Measurements from ENCODE around the gene ZNRD2. TPM values are rescaled to one million over a fixed set of nuclear protein-coding genes. Genes with fewer than 3 reads are reported as not detected.

ZNRD2 gene
- total RNA-seq, 1 donor from 2014 or later: 33.8 TPM

GRCh38 chr11:65538232-65538914 lies 31.9 kb upstream of the ZNRD2 start:
- DNase-seq (ENCODE audit: low read depth): no peak

DNA sequence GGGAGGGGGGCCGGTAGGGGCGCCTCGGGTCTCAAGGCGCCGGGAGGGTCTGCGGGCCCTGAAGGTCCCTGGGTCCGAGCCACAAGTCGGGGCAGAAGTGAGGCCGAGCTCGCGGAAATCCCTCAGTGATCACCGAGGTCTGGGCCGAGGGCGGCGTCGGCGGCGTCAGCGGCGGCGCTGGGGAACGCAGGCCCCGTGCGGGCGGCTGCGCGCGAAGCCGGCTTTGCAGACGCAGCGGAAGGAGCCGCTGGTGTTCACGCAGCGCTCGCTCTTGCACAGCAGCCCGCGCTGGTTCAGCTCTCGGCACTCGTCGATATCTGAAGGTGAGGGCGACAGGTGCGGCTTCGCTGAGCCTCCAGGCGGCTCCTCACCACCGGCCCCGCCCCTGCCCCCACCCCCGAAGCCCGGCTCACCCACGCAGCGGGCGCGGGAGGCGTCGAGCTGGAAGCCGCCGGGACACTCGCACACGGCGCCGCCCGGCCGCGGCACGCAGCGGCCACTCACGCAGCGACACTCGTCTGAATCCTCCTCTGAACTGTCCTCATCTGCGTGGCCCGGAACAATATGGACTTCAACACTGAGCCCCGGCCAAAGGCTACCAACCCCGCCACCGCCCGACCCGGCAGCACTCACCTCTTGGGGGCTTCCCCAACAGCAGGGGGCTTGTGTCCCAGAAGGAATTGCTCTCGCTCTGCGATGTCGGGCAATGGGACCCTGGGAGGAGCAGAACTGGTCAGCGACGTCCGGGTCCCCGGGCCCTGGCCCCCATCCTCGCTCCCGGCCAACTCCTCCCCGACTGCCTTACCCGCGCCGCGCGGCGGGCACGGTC lies 31.1 kb upstream of the ZNRD2 start:
- no peak for DNase-seq (ENCODE audit: low read depth)

DNA sequence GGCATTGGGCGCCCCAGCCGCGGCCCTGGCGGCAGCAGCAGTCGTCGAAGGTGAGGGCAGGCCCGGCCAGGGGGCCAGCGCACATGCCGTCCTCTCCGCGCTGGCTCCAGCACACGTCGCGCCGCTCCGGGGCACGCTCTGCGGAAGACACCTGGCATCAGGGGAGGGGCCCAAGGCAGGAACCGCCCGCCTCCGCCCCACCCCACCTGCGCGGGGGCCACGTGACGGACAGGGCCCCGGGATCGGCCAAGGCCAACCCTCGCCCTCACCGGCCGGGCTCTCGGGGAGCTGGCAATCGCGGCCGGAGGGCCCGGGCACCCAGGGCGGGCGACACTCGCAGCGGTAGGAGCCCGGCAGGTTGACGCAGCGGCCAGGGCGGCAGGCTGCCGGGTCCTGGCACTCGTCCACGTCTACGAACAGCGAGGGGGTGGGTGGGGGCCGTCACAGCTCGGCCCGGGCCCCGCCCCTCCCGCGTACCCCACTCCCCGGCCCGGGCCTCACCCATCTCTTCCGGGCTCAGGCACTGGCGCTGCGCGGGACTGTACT lies 30.5 kb upstream of the ZNRD2 start:
- no peak for DNase-seq (ENCODE audit: low read depth)

- peak; percentile 64 for DNase-seq (ENCODE audit: low read depth)
Observed at GRCh38 chr11:65540290-65541092, 29.8 kb upstream of the ZNRD2 start.

DNA sequence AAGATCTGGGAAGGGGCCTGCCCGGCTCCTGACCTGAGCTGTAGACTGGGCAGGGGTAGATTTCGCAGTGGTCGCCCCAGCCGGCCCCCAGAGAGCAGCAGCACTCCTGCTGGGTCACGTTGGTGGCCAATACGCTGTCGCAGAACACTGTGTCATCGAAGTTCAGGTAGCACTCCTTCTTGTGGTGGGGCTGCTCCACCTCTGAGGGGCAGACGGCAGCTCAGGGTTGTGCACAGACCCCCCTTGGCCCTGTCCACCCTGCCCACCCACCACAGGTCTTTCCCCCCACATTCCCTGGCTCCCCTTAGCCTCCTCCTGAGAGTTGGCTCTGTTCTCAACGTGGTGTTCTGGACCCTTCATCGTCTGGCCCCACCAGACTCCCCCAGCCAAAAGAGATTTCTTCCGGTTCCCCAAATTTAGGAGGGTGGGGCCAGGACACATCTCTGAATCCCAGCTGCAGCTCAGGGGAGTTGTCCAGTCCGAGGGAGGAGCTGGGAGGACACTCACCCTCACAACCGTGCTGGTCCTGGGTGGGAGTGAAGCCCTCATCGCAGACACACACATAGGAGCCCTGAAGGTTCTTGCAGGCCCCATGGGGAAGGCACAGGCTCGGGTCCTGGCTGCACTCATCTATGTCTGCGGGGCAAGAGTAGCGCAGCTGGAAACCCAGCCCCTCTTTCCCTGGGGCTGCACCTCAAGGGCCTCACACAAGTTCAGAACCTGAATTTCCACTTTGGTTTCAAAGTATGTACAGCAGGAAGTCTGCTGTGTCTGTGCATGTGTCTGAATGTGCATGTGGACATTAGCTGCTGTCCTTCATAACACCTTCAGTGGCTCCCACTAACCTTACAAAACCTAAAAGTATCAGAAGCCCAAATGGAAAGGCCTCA lies 28.9 kb upstream of the ZNRD2 start:
- no peak for DNase-seq (ENCODE audit: low read depth)

DNA sequence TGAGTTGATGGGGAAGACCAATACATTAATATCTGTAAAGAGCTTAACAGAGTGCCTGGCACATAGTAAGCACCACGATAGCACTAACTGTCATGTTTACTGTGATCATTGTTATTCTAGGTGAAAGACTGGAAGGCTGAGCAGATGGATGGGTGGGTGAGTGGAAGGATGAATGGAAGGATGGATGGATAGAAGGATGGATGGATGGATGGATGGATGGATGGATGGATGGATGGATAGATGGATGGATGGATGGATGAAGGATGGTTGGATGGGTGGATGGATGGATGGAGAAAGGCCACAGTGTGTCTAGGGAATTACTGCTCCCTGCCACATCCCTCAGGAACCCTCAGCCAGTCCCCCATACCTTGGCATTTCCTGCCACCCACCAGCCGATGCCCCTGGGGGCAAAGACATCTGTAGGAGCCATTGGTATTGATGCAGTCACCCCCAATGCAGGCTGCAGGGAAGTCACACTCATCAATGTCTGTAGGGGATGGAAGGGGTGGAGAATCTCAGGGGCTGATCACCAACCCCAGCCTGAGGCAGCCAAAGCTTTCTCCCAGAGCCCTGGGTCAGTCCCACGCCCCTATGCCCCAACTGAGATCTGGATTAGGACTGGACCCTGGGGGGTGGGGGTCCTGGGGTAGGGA lies 27.4 kb upstream of the ZNRD2 start:
- no peak for DNase-seq (ENCODE audit: low read depth)

DNA sequence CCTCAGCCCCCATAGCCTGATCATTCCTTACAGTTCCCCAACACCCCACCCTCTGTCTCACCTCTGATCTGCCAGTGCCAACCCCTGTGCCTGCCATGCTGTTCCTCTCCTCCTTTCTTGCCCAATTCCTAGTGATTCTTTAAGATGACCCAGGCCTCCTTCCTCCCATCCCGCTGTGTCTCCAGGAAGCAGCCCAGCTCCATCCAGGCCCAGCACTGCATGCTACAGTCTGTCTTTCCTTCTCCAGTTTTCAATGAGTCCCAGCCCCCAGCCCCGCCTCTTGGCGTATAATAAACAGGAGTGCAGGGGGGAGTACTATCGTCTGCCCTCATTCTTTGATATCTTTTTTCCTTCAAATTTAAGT lies 24.4 kb upstream of the ZNRD2 start:
- DNase-seq (ENCODE audit: low read depth): no peak

- peak; percentile 48 for DNase-seq (ENCODE audit: low read depth)
Observed at GRCh38 chr11:65546217-65546958, 23.9 kb upstream of the ZNRD2 start.

DNA sequence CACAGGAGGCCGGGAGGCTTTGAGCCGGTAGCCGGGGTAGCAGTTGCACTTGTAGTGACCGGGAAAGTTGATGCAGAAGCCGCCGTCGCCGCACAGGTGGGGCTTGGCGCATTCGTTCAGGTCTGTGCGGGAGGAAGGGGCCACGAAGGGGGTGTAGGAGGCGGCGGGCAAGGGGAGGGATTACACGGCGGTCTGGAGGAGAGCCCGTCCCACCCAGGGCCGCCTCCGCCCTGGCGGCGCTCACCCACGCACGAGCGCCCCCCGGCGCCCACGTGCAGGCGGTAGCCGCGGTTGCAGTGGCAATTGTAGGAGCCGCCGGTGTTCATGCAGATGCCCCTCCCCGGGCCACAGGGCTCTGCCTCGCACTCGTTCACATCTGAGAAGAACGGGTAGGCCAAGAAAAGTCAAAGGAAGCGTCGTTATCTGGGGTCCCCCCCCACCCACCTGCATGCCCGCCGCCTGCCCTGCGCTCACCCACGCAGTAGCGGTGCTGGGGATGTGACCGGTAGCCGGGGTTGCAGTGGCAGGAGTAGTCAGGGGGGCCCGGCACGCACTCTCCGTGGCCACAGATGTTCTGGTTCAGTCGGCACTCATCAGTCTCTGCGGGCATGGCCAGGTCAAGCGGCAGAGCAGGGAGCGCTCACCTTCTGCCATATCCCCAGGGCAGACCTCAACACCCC lies 22.7 kb upstream of the ZNRD2 start:
- DNase-seq (ENCODE audit: low read depth): no peak

DNA sequence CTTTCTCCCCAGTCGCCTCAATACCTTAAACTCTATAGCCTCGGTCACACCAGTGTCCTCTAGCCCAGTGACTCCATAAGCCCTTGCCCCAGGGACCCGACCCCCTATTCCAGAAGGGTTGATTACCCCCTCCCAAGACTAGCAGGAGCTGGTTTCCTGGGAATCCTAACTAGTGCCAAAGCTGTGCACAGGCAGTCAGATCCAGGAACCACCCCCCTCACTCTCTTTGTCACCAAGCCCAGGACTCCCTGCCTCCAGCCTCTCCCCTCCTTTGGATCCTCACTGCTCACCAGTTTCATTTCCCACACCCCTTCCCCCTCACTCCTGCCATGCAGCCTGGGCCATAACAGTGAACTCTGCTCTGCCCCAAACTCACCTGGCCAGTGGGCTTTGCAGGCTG lies 21.9 kb upstream of the ZNRD2 start:
- no peak for DNase-seq (ENCODE audit: low read depth)

- DNase-seq (ENCODE audit: low read depth): peak; percentile 59
Observed at GRCh38 chr11:65549096-65549495, 21.2 kb upstream of the ZNRD2 start.

GRCh38 chr11:65551572-65552387 lies 18.5 kb upstream of the ZNRD2 start:
- DNase-seq (ENCODE audit: low read depth): peak; percentile 26

DNA sequence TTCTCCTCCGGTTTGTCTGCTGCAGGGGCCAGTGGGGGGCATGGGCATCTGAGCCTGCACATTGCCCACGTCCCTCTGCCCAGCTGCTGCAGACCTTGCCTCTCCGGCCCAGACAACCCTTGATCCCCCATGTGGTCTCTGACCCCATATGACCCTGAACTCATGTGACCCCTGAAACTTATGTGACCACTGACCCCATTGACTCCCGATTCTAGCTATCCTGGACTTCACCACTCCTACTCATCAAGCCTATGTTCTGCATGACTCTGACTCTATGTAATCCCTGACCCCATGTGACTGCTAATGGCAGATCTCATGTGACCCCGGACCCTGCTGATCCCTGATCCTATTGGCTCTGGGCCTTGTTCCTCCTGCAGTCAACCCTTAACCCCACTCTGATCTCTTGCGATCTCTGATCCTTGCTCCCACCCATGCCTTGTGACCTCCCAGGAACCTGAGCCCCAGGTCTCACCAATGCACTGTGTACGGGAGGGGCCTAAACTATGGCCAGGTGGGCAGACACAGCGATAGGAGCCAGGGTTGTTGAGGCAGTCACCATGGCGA lies 17.8 kb upstream of the ZNRD2 start:
- no peak for DNase-seq (ENCODE audit: low read depth)

DNA sequence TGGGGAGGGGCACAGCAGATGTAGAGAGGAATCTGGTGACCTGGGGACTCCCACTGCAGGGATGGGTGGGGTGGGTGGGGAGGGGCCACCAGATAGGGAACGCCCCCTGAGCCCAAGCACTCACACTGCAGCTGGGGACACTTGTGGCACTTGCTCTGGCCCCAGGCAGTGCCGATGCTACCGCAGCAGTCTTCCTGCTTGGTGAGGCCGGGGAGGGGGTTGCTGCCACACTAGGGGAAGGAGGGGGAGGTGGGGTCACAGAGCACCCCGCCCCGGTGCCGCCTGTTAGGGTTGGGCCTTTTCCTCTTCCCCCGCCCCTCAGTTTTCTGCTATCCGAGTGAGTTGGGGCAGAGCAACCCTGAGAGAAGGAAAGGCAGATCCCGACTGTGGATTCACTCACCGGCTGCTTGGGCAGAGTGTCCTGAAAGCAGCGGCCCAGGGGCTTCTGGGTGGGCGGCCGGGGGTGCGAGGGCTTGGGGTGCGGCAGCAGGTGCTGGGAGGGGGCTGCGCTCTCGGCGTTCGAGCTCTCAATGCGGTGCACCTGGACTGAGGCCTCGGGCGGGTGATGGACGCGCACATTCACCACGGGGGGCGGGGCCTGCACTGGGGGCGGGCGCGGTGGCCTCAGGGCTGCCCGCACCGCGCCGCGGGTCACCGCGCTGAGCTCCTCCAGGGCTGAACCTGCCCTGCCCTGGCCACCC lies 16.8 kb upstream of the ZNRD2 start:
- DNase-seq (ENCODE audit: low read depth): no peak

DNA sequence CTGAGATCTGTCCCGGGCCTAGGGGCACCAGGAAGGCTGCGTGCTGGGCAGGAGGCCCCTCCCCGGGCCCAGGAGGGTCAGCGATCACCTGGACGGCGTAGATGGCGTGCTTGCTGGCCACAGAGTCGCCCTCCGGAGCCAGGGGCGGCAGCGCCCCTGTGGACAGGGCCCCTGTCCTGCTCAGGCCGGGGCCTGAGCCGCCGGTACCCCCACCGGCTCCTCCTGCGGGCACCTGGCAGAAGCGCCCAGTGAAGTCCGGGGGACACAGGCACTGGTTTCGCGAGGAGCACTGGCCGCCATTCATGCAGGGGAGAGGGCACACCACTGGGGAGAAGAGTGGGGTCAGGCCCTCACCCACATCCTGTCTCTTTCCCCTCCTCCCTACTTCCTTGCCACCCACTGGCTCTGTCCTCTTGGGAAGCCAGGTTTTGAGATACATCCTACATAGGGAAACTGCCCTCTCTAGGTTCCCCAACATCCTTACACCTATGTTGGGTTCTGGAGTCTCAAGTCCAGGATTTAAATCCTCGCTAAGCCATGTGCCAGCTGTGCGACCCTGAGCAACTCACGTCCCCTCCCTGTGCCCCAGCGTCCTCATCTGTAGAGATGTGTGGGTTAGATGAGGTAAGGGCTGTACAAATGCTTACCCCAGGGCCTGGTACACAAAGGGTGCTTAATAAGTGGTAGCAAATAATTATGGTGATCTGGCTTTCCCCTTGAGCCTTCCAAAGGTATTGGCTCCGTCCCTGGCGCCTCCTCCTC lies 16.0 kb upstream of the ZNRD2 start:
- no peak for DNase-seq (ENCODE audit: low read depth)

GRCh38 chr11:65554842-65555430 lies 15.3 kb upstream of the ZNRD2 start:
- no peak for DNase-seq (ENCODE audit: low read depth)
